H1 (cell line): ENCODE data around the gene ITM2B. TPM values are rescaled to one million over a fixed set of nuclear protein-coding genes. Genes with fewer than 3 reads are reported as not detected.

ENCODE experiments used
- CTCF ChIA-PET: fragments of 300-600 bp; sonication (Branson Sonifier 250); formaldehyde crosslinking; loops from one replicate; lab custom pipeline; 2021; ENCODE audit not compliant: partially characterized antibody; lab: Charles Lee
- POLR2A ChIA-PET: fragments of 300-600 bp; sonication (Branson Sonifier 250); formaldehyde crosslinking; loops from one replicate; lab custom pipeline; 2021; ENCODE audit warnings: inconsistent platforms; ENCODE audit not compliant: partially characterized antibody; lab: Charles Lee
- DNase-seq, 2 experiments: peaks; one replicate each; pipeline versions ENCODE4 v3.0.0 to v3.0.0-alpha.2; 2010 to 2022; ENCODE audit warnings: low spot score in 2 of 2, low read depth in 1 of 2, mixed read lengths in 1 of 2
- FAIRE-seq: peaks from 2 replicates; lab custom pipeline; 2011; peaks lifted over from hg19 to GRCh38; lab: Jason Lieb, UNC
- H2AFZ ChIP-seq: 2 replicates; pipeline ENCODE4 v1.8.1; 2012; ENCODE audit warnings: low read length, inconsistent platforms
- H2AK5ac ChIP-seq: 2 replicates; pipeline ENCODE4 v1.6.1; 2013; ENCODE audit warnings: low read depth, low read length
- H2BK120ac ChIP-seq: replicated peaks from 2 replicates; pipeline ENCODE3; 2013; ENCODE audit warnings: low read depth, low read length, inconsistent platforms
- H2BK12ac ChIP-seq: 2 replicates; pipeline ENCODE4 v1.6.1; 2013; ENCODE audit warnings: low read depth, low read length
- H2BK15ac ChIP-seq: 2 replicates; pipeline ENCODE4 v1.6.1; 2013; ENCODE audit warnings: low read length
- H2BK20ac ChIP-seq: 2 replicates; pipeline ENCODE4 v1.6.1; 2013; ENCODE audit warnings: low read length
- H2BK5ac ChIP-seq: 2 replicates; pipeline ENCODE4 v1.6.1; 2013; ENCODE audit warnings: low read depth, low read length
- H3K14ac ChIP-seq: 2 replicates; pipeline ENCODE4 v1.6.1; 2013; ENCODE audit warnings: inconsistent platforms; ENCODE audit not compliant: insufficient read length
- H3K18ac ChIP-seq: 2 replicates; pipeline ENCODE4 v1.6.1; 2013; ENCODE audit warnings: low read length; ENCODE audit errors: extremely low read depth
- H3K23ac ChIP-seq: 2 replicates; pipeline ENCODE4 v1.6.1; 2013; ENCODE audit warnings: inconsistent platforms; ENCODE audit not compliant: insufficient read length
- H3K23me2 ChIP-seq: 2 replicates; pipeline ENCODE4 v1.6.1; 2013; ENCODE audit warnings: low read depth, low read length
- H3K27ac ChIP-seq: 2 replicates; pipeline ENCODE4 v1.6.1; 2011; ENCODE audit warnings: low read depth, low read length, inconsistent platforms
- H3K27me3 ChIP-seq, 4 experiments: replicated peaks in 1 of 4; 1 replicate in 1 of 4; 2 replicates in 3 of 4; pipeline versions ENCODE4 v1.6.1 to v1.8.1; 2011 to 2013; ENCODE audit warnings: low read length in 3 of 4, mild to moderate bottlenecking in 3 of 4, inconsistent platforms in 2 of 4, mixed read lengths in 2 of 4, moderate library complexity in 1 of 4; ENCODE audit not compliant: control insufficient read depth in 3 of 4, insufficient read depth in 3 of 4; ENCODE audit errors: extremely low read depth in 1 of 4
- H3K36me3 ChIP-seq, 4 experiments: 2 replicates each; pipeline versions ENCODE4 v1.6.1 to v1.8.1; 2011 to 2013; ENCODE audit warnings: mild to moderate bottlenecking in 4 of 4, low read length in 3 of 4, moderate library complexity in 2 of 4, control low read depth in 1 of 4, inconsistent platforms in 1 of 4; ENCODE audit not compliant: insufficient read depth in 4 of 4, control insufficient read depth in 2 of 4
- H3K4ac ChIP-seq: replicated peaks from 2 replicates; pipeline ENCODE3; 2013; ENCODE audit warnings: low read length, low read depth, mixed read lengths, inconsistent platforms; ENCODE audit not compliant: insufficient read length
- H3K4me1 ChIP-seq, 4 experiments: replicated peaks in 1 of 4; 1 replicate in 1 of 4; 2 replicates in 3 of 4; pipeline versions ENCODE4 v1.6.1 to v1.8.1; 2011 to 2013; ENCODE audit warnings: low read length in 3 of 4, inconsistent platforms in 2 of 4, mixed read lengths in 1 of 4; ENCODE audit not compliant: insufficient read depth in 4 of 4, control insufficient read depth in 3 of 4
- H3K4me2 ChIP-seq, 2 experiments: 2 replicates each; pipeline versions ENCODE4 v1.6.1 to v1.8.1; 2011 to 2013; ENCODE audit warnings: low read depth in 2 of 2, low read length in 2 of 2, control low read depth in 1 of 2, inconsistent platforms in 1 of 2, mild to moderate bottlenecking in 1 of 2; ENCODE audit not compliant: insufficient read depth in 1 of 2
- H3K4me3 ChIP-seq, 4 experiments: fragments of 200-600, 300-600 bp in 1 of 4; sonication (generic), shearing (Covaris generic), sonication (Bioruptor Twin) in 1 of 4; 2 replicates each; pipeline versions ENCODE4 v1.5.1 to v1.8.1; 2011 to 2016; ENCODE audit warnings: low read length in 4 of 4, low read depth in 3 of 4, control low read depth in 2 of 4, inconsistent platforms in 2 of 4, mild to moderate bottlenecking in 2 of 4, mixed read lengths in 1 of 4, moderate library complexity in 1 of 4; ENCODE audit not compliant: insufficient read depth in 2 of 4; ENCODE audit errors: extremely low read depth in 1 of 4
- H3K56ac ChIP-seq: replicated peaks from 2 replicates; pipeline ENCODE3; 2013; ENCODE audit warnings: low read depth, mild to moderate bottlenecking, mixed read lengths, low read length, inconsistent platforms; ENCODE audit not compliant: insufficient read length
- H3K79me1 ChIP-seq: 2 replicates; pipeline ENCODE4 v1.6.1; 2013; ENCODE audit warnings: low read depth, low read length, control low read depth
- H3K79me2 ChIP-seq, 2 experiments: 2 replicates each; pipeline versions ENCODE4 v1.6.1 to v1.8.1; 2012 to 2013; ENCODE audit warnings: low read length in 2 of 2, mild to moderate bottlenecking in 2 of 2, inconsistent platforms in 1 of 2; ENCODE audit not compliant: insufficient read depth in 2 of 2, control insufficient read depth in 1 of 2
- H3K9ac ChIP-seq, 4 experiments: replicated peaks in 1 of 4; 1 replicate in 1 of 4; 2 replicates in 3 of 4; pipeline versions ENCODE4 v1.6.1 to v1.8.1; 2011 to 2013; ENCODE audit warnings: low read depth in 3 of 4, low read length in 3 of 4, control low read depth in 2 of 4, mild to moderate bottlenecking in 2 of 4, moderate library complexity in 2 of 4, inconsistent platforms in 1 of 4; ENCODE audit errors: extremely low read depth in 1 of 4
- H3K9me3 ChIP-seq, 2 experiments: 2 replicates each; pipeline versions ENCODE4 v1.6.1 to v1.8.1; 2012 to 2013; ENCODE audit warnings: mild to moderate bottlenecking in 2 of 2, moderate library complexity in 2 of 2, control low read depth in 1 of 2, inconsistent platforms in 1 of 2, low read depth in 1 of 2, low read length in 1 of 2, mixed read lengths in 1 of 2; ENCODE audit not compliant: insufficient read depth in 2 of 2
- H4K20me1 ChIP-seq, 2 experiments: replicated peaks in 1 of 2; 2 replicates each; pipeline versions ENCODE3 to v1.8.1; 2011 to 2013; ENCODE audit warnings: inconsistent platforms in 2 of 2, low read length in 2 of 2, mild to moderate bottlenecking in 1 of 2; ENCODE audit not compliant: insufficient read depth in 2 of 2, control insufficient read depth in 1 of 2
- H4K5ac ChIP-seq: 2 replicates; pipeline ENCODE4 v1.6.1; 2013; ENCODE audit warnings: low read length, low read depth, mixed read lengths, inconsistent platforms; ENCODE audit not compliant: insufficient read length
- H4K8ac ChIP-seq: 2 replicates; pipeline ENCODE4 v1.8.0; 2013; ENCODE audit warnings: mild to moderate bottlenecking, moderate library complexity, low read length, inconsistent platforms; ENCODE audit not compliant: insufficient read depth; ENCODE audit errors: extremely low read depth
- H4K91ac ChIP-seq: replicated peaks from 2 replicates; pipeline ENCODE3; 2013; ENCODE audit warnings: low read length, mixed read lengths, inconsistent platforms; ENCODE audit not compliant: insufficient read length
- HDAC2 ChIP-seq, 2 experiments: fragments of 300-600 bp in 1 of 2; sonication (generic) in 1 of 2; IDR thresholded peaks; 2 replicates each; pipeline ENCODE4 v1.6.1; 2011 to 2012; ENCODE audit warnings: low read depth in 2 of 2, low read length in 2 of 2, mild to moderate bottlenecking in 2 of 2, moderate library complexity in 2 of 2, borderline replicate concordance in 1 of 2, inconsistent platforms in 1 of 2
- WGBS, 2 experiments: shearing (Covaris generic) in 1 of 2; methylation state at CpG; one replicate each; pipeline versions ENCODE4 v1.1.6 to v1.1.7; 2013 to 2015; ENCODE audit warnings: low lambda C conversion rate in 2 of 2, mixed read lengths in 2 of 2, inconsistent platforms in 1 of 2, low coverage in 1 of 2, missing lambda C conversion rate in 1 of 2; ENCODE audit not compliant: insufficient replicate concordance in 2 of 2, insufficient coverage in 1 of 2, insufficient read length in 1 of 2; ENCODE audit errors: extremely low coverage in 1 of 2, missing lambda C conversion rate in 1 of 2; 5-methylcytosine and 5-hydroxymethylcytosine counted together
- polyA plus RNA-seq, 7 experiments: library from polyadenylated mRNA; depleted of rRNA in 3 of 7; stranded (reverse) in 5 of 7; unstranded in 2 of 7; fragments of >200 nt in 5 of 7; fragments of 200-250 nt in 2 of 7; gene quantifications; 1 replicate in 5 of 7; 2 replicates in 1 of 7; 4 replicates in 1 of 7; pipeline versions ENCODE4 v1.2.1 to v1.2.3, GENCODE V29; 2011 to 2013; ENCODE audit warnings: missing spikeins in 2 of 7, mixed read lengths in 2 of 7
- total RNA-seq: library from RNA; stranded (reverse); fragmentation: NEBNext Ultra II Directional; extraction: Animal tissue kit (Norgen Biotek cat#: 25700); gene quantifications from 2 replicates; pipeline ENCODE4 v1.2.1, GENCODE V29; 2021

Gene ITM2B
- total and polyA plus RNA-seq, 2 of the 8 experiments (the other 6 are each of a cell fraction or from before 2014, with no cell fraction given), result 132 to 184 TPM

- Histone ChIP-seq H2BK5ac (no peak overlapping the region), H2BK12ac (no peak overlapping the region), H3K27ac (no peak overlapping the region), H3K4me1 (no peaks in the 10 kb centered on the region), H4K5ac (no peak overlapping the region), H3K23me2 (no peaks in the 10 kb centered on the region; the same call in 1 of the 2 replicates), H2AFZ (no peak overlapping the region), H3K56ac (no peak overlapping the region), H3K18ac (no peak overlapping the region), H3K79me1 (no peaks in the 10 kb centered on the region; the same call in 1 of the 2 replicates), H3K4me2 (no peak overlapping the region), H2BK15ac (no peak overlapping the region), H3K9ac (no peak overlapping the region), H3K79me2 (no peaks in the 10 kb centered on the region), H2BK120ac (no peak overlapping the region), H3K9me3 (no peaks in the 10 kb centered on the region), H4K91ac (no peak overlapping the region), H3K14ac (no peak overlapping the region), H4K20me1 (no peaks in the 10 kb centered on the region), H3K27me3 (no peaks in the 10 kb centered on the region), H2AK5ac (no peak overlapping the region), H2BK20ac (no peak overlapping the region), H3K4me3 (no peak overlapping the region), H3K36me3 (no peaks in the 10 kb centered on the region), H4K8ac (no peak overlapping the region; the same call in 1 of the 2 replicates), H3K23ac (no peak overlapping the region), H3K4ac (no peak overlapping the region)
- CTCF ChIA-PET, result no interaction called here
- DNase-seq (no peak), FAIRE-seq (no peak)
- no peak for TF ChIP-seq HDAC2 (IDR thresholded peaks at IDR 0.05; ENCODE audit: borderline replicate concordance in 1 of 2, low read depth in 2 of 2, low read length in 2 of 2)
- POLR2A ChIA-PET, result no interaction called here
- WGBS, 2 experiments, result 97% methylated on average over 2 of the region's 2 CpGs; no CpG with 5 or more reads in 1 of the 2 experiments
Observed at GRCh38 chr13:48294653-48295052, 61.6 kb downstream of the ITM2B start.
